Measurements from ENCODE around the gene ISM2.

The ISM2 gene

DNA sequence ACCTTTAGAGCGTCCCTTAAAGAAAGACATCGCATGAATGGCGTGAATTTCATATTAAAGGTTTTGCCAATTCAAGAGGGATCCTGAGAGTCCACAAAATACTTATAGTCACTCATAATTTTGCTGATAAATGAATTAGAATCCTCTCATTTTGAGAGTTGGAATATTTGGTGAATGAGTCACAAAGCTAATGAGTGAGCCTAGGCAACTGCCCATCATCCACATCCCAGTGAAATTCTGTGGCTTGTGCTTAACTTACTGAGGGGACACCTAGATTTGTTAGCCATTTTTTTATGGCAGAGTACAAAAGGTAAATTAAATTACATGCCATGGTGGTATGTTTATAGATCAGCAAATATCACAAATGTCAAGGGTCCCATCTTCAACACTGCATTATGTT, 62.6 kb downstream of the ISM2 start:
- H3K27me3 ChIP-seq = no peaks in the 10 kb centered on the region
- no peak overlapping the region for H3K4me3 ChIP-seq
- H3K27ac ChIP-seq = no peak overlapping the region
- DNase-seq = no peak
- H3K36me3 ChIP-seq = peaks cover 69 to 93% (median 85%) of the 10 kb centered on the region in 3 donors
- TF ChIP-seq, protein P1, sequence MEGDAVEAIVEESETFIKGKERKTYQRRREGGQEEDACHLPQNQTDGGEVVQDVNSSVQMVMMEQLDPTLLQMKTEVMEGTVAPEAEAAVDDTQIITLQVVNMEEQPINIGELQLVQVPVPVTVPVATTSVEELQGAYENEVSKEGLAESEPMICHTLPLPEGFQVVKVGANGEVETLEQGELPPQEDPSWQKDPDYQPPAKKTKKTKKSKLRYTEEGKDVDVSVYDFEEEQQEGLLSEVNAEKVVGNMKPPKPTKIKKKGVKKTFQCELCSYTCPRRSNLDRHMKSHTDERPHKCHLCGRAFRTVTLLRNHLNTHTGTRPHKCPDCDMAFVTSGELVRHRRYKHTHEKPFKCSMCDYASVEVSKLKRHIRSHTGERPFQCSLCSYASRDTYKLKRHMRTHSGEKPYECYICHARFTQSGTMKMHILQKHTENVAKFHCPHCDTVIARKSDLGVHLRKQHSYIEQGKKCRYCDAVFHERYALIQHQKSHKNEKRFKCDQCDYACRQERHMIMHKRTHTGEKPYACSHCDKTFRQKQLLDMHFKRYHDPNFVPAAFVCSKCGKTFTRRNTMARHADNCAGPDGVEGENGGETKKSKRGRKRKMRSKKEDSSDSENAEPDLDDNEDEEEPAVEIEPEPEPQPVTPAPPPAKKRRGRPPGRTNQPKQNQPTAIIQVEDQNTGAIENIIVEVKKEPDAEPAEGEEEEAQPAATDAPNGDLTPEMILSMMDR (IDR thresholded peaks at IDR 0.05) = no peak
- H3K9me3 ChIP-seq = no peaks in the 10 kb centered on the region
- intact Hi-C loops (cut with DNase I; ENCODE audit: low total_unique reads) = no loop called here
- no peaks in the 10 kb centered on the region for H3K4me1 ChIP-seq

DNA sequence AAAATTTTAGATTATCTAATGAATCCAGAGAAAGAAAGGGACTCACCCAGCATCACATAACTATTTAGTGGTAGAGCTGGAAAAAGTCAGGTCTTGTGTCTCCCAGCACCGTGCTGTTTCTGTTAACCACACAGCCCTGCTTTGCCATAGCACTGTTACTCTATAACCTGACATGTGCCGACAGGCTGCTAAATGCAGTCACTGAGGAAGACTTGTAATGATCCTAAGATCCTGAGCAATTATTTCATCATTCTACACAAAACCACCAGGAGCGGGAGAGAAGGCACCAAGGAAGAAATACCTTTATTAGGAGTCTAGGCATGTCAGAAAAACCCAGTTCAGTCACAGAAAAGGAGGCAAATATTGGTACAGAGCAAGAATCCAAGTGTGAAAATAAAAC, 72.2 kb downstream of the ISM2 start:
- no peak for DNase-seq
- Histone ChIP-seq H3K36me3 (peaks cover 79 to 99% (median 96%) of the 10 kb centered on the region in 3 donors), H3K4me3 (no peak overlapping the region), H3K27ac (no peak overlapping the region), H3K27me3 (no peaks in the 10 kb centered on the region), H3K4me1 (no peaks in the 10 kb centered on the region), H3K9me3 (no peaks in the 10 kb centered on the region)
- TF ChIP-seq, protein P1 (IDR thresholded peaks at IDR 0.05) = no peak
- intact Hi-C loops (cut with DNase I; ENCODE audit: low total_unique reads) = no loop called here

DNA sequence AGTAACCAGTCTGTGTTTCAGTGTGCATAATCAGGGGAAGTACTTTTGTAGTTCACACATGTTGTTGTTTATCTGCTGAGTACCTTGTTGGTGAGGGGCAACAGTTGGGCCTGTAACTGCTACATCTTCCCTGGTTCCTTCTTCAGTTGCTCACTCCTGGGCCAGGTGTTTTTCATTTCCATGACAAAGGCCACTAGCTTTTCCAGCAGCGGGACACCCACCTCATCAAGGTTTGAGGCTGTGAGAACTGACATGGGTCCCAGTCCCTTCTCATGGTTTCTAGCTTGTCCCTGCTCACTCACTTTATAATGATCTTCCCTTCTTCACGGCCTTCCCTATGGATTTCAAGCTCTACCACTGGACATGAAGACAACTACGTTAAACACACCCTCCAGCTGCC, 73.8 kb downstream of the ISM2 start:
- H3K4me1 ChIP-seq = no peaks in the 10 kb centered on the region
- TF ChIP-seq, protein P1 (IDR thresholded peaks at IDR 0.05) = no peak
- peaks cover 71 to 91% (median 86%) of the 10 kb centered on the region in 3 donors for H3K36me3 ChIP-seq

More for the DNA sequence above, 73.8 kb downstream of the ISM2 start:
- no peak for DNase-seq
- peaks cover 0 to 9% (median 5%) of the 10 kb centered on the region in 3 donors for H3K9me3 ChIP-seq
- no peaks in the 10 kb centered on the region for H3K27me3 ChIP-seq
- no peak overlapping the region for H3K27ac ChIP-seq
- intact Hi-C loops (cut with DNase I; ENCODE audit: low total_unique reads) = no loop called here
- H3K4me3 ChIP-seq = no peak overlapping the region
